ENCODE data around the gene PDE4D.

PDE4D gene

GRCh38 chr5:58974601-58975000, 918.9 kb downstream of the PDE4D start:
- no peak for TF ChIP-seq CTCF (IDR thresholded peaks at IDR 0.05; ENCODE audit: low read depth, low read length)
- H3K27ac ChIP-seq: no peak overlapping the region
- H3K4me3 ChIP-seq (ENCODE audit: low read depth, low read length): no peak overlapping the region
- no peak for DNase-seq
- no peaks in the 10 kb centered on the region for H3K27me3 ChIP-seq (ENCODE audit: insufficient read depth, low read depth, severe bottlenecking)
- H3K9me3 ChIP-seq (ENCODE audit: severe bottlenecking): no peaks in the 10 kb centered on the region
- H3K36me3 ChIP-seq: no peaks in the 10 kb centered on the region; the same call in 1 of the 2 replicates

- no peak for DNase-seq
- Histone ChIP-seq H3K36me3 (no peaks in the 10 kb centered on the region; the same call in 1 of the 2 replicates), H3K9me3 (ENCODE audit: severe bottlenecking) (no peaks in the 10 kb centered on the region)
Observed at GRCh38 chr5:58974083-58974482, 919.4 kb downstream of the PDE4D start.

GRCh38 chr5:58972301-58972700, 921.2 kb downstream of the PDE4D start:
- Histone ChIP-seq H3K27me3 (ENCODE audit: insufficient read depth, low read depth, severe bottlenecking) (no peaks in the 10 kb centered on the region), H3K4me3 (ENCODE audit: low read depth, low read length) (no peak overlapping the region), H3K9me3 (ENCODE audit: severe bottlenecking) (no peaks in the 10 kb centered on the region), H3K27ac (no peak overlapping the region), H3K36me3 (no peaks in the 10 kb centered on the region; the same call in 1 of the 2 replicates)
- no peak for TF ChIP-seq CTCF (IDR thresholded peaks at IDR 0.05; ENCODE audit: low read depth, low read length)
- DNase-seq: no peak

More at GRCh38 chr5:58974083-58974482, 919.4 kb downstream of the PDE4D start:
- Histone ChIP-seq H3K27me3 (ENCODE audit: insufficient read depth, low read depth, severe bottlenecking) (no peaks in the 10 kb centered on the region), H3K27ac (no peak overlapping the region), H3K4me3 (ENCODE audit: low read depth, low read length) (no peak overlapping the region)
- TF ChIP-seq CTCF (IDR thresholded peaks at IDR 0.05; ENCODE audit: low read depth, low read length): no peak

GRCh38 chr5:58970766-58971165, 922.8 kb downstream of the PDE4D start:
- Histone ChIP-seq H3K4me3 (ENCODE audit: low read depth, low read length) (no peak overlapping the region), H3K9me3 (ENCODE audit: severe bottlenecking) (no peaks in the 10 kb centered on the region), H3K27ac (no peak overlapping the region), H3K36me3 (no peaks in the 10 kb centered on the region; the same call in 1 of the 2 replicates), H3K27me3 (ENCODE audit: insufficient read depth, low read depth, severe bottlenecking) (no peaks in the 10 kb centered on the region)
- no peak for TF ChIP-seq CTCF (IDR thresholded peaks at IDR 0.05; ENCODE audit: low read depth, low read length)
- no peak for DNase-seq

GRCh38 chr5:58969795-58970194, 923.7 kb downstream of the PDE4D start:
- Histone ChIP-seq H3K9me3 (ENCODE audit: severe bottlenecking) (no peaks in the 10 kb centered on the region), H3K4me3 (ENCODE audit: low read depth, low read length) (no peak overlapping the region), H3K27ac (no peak overlapping the region), H3K36me3 (no peaks in the 10 kb centered on the region; the same call in 1 of the 2 replicates), H3K27me3 (ENCODE audit: insufficient read depth, low read depth, severe bottlenecking) (no peaks in the 10 kb centered on the region)
- no peak for TF ChIP-seq CTCF (IDR thresholded peaks at IDR 0.05; ENCODE audit: low read depth, low read length)
- no peak for DNase-seq

GRCh38 chr5:58969253-58969652, 924.3 kb downstream of the PDE4D start:
- no peak for DNase-seq
- H3K27ac ChIP-seq: no peak overlapping the region
- no peak for TF ChIP-seq CTCF (IDR thresholded peaks at IDR 0.05; ENCODE audit: low read depth, low read length)

More at GRCh38 chr5:58969253-58969652, 924.3 kb downstream of the PDE4D start:
- Histone ChIP-seq H3K27me3 (ENCODE audit: insufficient read depth, low read depth, severe bottlenecking) (no peaks in the 10 kb centered on the region), H3K36me3 (no peaks in the 10 kb centered on the region; the same call in 1 of the 2 replicates), H3K9me3 (ENCODE audit: severe bottlenecking) (no peaks in the 10 kb centered on the region), H3K4me3 (ENCODE audit: low read depth, low read length) (no peak overlapping the region)
